T-helper 22 cell (primary cell): ENCODE results near the gene ADRA2B.

ENCODE experiments used
- DNase-seq: peaks from one replicate; pipeline ENCODE4 v3.0.0-alpha.2; 2020; ENCODE audit warnings: low read depth

ADRA2B gene

DNA sequence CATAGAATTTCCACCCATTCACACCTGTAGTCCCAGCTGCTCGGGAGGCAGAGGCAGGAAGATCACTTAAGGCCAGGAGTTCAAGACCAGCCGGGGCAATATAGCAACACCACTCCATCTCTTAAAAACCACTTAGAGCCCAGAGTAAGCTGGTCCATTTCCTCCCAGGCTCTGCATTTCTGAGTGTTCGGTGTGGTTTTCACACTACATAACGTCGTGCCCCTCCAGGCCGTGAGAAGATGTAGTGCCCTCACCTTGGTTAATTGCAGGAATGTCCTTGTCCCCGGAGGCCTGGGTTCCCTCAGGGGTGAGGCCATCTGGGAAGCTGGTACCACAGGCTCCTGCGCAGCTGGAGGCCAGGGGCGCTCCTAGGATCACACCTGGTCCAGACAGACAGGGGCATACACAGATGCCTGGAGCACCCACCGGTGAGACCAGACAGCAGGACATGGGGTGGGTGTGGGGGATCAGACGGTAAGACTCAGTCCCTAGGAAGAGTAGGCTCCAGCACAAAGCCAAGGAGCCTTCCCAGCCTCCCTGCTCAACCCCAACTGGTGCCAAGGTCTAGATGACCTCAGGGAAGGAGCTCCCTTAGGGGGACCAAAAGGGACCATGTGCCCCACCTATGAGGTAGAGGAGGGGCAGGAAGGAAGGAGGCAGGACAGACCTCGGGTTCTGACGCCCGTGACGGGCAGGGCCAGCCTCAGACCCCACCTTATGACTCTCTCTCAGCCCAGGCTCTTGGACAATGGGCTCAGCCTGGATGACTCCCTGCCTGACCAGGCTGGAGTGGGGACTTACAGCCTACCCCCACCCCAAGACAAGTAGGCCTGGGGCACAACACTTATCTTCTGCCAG is 21.2 kb upstream of the ADRA2B start:
- DNase-seq, result no peak

DNA sequence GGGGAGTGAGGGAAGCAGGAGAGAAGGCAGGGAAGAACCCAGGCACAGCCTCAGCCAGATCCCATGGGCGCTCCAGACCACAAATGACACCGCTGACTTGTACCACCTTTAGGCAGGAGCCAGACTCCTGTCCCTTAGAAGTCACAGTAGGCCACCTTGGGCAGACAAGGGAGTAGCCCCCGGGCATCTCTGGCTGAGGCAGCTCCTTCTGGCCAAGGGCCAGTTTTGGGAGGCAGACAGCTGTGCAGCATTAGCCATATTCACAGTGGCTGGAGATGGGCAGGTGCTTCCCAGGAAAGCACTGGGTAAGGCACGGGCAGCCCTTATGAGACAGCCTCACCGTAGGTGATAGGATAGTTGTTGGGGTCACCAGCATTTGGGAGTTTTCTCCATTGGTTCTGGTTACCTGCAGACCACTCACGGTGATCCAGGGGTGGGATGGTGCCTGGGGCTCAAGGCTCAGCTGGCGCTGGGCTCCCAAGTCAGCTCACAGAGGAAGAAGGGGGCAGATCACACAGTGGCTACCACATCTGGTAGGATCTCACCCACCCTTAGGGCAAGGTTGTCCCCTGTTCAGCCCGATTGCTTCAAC is 19.9 kb upstream of the ADRA2B start:
- DNase-seq, result no peak

DNA sequence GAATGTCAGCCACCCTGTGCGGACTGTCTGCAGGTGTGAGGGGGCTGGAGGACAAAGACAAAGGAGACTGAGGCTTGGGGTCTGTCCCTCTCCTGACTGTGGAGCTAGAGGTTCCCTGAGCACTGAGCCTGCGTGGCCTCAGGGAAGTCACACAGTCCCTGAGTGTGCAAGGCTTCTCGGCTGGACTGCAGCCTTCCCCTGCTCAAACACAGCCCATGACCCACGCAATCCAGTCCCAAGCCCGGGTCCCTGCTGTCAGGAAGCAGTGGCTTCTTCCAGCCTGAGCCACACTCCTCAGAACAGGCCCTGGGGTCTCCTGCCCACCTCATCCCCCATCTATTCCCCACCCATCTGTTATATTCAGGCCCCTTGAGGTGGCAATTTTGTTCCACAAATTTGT is 19.2 kb upstream of the ADRA2B start:
- no peak for DNase-seq

DNA sequence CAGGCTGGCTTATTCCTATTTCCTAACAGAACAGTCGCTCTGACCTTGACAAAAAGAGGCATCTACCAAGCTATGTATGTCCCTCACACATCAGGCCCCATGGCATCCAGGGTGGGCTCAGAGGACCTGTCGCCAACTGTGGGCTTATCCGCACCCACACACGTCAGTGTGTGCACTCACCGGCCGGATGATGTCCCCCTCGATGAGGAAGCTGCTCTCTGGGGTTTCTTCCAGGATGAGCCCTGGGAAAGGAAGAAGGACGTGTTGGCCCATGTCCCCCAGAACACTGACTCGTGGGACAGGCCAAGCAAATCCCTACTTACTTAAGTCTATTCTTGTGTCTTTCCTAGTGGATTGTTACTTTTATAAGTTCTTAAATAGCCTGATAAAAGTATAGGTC is 18.8 kb upstream of the ADRA2B start:
- no peak for DNase-seq

DNA sequence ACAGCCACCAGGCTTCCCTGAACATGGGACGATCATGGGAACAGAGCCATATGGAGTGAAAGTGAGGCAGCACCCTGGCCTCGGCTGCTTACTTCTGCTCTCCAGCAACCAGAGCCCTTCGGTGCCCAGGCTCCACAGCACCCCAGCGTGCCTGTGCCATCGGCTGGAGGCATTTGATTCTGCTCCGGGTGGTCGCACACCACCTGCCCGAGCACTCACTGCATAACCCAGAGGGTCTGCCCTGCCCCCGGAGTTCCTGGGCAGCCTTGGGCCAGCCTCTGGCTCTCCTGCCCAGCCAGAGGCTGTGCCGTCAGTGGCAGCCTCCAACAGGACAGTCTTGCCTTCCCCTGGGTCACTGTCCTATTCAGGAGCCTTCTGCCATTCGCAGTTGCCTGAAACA is 18.1 kb upstream of the ADRA2B start:
- DNase-seq, result no peak

DNA sequence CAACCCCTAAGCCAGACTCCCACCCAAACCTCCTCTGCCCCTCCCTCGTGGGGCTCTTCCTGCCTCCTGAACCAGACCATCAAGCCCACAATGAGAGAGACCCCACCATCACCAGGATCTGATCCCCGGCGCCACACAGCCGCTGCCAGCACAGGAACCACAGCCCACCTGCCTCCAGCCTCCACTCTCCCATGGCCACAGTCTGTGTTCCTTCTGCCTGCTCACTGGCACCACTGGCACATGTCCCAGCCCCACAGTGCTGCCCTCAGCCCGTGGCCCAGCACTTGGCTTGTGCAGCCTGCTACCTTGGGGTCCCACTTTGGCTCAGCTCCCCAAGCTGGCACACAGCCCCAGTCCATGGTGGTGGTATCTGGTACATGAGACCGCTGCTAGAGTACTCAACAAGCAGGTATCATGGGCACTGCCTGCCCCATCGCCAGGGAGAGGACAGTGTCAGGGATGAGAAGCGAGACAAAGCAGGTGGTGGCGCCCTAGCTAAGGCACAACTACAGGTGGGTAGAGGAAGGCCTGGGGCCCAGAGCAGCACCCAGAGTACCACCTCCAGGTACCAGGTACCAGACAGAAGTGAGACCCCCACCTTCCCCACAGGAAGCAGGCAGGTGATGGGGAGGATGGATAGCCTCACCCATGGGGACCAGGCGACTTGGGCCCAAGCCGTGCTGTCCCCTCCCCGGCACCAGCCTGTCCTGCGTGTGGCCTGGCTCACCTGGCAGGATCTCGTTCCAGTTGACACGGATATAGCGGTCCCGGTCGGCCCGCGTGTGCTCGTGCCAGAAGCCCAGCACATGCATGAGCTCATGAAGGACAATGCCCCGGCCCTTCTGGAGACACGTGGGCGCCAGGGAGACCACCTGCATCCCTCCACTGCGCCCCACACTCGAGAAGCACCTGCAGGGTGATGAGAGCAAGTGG is 15.7 kb upstream of the ADRA2B start:
- DNase-seq, result no peak

DNA sequence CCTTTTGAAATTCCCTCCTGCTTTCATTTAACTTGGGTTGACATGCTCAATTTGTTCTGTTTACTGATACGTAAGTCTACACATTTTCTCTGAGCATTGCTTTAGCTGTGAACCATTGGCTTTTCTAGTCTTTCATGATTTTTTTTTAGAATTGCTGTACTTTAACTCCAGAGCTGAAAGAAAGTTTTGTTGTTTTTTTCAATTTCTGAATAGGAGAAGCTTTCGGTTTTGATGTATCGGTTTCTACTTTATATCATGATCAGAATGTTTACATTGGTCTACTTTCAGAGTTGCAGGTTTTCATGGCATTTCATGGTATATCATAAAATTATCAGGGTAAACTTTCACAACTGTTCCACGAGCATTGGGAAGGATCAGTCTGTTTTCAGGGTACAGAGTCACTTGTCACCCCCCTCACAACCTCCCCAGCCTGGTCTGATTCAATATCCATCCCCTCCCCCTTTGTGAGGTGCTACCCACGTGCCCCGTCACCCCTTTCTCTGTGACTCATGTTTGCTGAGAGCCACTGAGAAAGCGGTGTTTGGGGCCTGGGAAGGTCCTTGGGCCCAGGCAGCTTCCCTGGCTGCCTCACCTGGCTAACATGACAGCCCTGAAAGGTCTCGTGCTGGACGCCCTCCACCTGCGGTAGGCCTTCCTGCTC is 14.9 kb upstream of the ADRA2B start:
- no peak for DNase-seq

DNA sequence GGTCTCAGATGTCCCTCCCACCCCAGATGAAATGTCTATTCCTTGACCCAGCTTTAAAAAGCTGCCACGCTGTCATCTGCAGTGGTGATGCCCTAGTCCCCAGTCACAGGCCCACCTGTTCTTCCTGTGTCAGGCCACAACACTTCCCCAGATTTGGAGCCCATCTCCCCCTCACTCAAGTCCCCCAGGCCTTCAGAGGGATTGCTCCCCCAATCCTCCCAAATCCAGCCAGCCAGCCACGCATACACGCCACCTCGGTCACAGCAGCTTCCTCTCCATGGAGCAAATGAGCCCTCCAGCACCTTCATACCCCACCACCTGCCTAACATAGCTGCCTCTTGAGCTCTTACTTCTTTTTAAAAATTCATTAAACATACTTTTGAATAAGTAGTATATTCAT is 14.1 kb upstream of the ADRA2B start:
- no peak for DNase-seq

DNA sequence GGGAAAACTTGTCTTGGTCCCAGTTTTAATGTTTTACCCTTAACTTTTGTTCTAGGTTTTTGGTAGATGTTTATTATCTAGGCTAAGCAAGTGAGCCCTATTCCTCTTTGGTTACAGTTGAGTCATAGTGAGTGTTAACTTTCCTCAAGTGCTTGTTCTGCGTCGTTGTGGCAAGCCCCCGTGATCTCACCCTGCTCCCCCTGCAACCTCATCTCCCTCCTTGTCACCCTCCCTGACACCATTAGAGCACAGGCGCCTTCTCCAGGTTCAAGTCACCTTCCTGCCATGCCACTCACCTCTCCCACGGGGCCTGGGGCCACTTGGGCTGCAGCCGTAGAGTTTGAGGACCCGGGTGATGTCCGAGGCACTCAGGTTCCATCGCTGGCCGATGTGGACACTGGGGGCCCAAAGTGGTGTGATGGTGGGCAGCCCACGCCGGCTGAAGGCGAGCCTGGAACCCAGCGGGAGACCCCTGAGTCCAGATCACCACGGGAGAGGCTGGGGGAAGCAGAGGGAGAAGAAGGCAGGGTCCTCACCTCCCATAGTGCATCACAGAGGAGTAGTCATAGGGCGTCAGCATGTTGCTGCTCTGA is 13.3 kb upstream of the ADRA2B start:
- DNase-seq, result no peak

DNA sequence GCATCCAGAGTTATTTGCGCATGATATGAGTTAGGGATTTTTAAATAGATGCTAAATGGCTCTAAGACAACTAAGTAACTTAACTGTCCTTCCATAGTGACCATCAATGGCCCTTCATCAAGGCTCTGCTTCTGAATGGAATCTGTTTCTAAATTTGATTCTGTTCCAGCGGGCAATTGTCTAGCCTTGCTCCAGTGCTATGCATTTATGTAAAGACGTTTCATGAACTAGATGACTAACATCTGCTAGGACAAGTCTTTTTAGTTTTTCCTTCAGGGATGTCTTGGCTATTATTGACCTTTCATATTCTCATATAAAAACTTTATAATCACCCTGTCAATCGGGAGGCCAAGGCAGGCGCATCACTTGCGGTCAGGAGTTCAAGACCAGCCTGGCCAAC is 12.1 kb upstream of the ADRA2B start:
- DNase-seq, result no peak

DNA sequence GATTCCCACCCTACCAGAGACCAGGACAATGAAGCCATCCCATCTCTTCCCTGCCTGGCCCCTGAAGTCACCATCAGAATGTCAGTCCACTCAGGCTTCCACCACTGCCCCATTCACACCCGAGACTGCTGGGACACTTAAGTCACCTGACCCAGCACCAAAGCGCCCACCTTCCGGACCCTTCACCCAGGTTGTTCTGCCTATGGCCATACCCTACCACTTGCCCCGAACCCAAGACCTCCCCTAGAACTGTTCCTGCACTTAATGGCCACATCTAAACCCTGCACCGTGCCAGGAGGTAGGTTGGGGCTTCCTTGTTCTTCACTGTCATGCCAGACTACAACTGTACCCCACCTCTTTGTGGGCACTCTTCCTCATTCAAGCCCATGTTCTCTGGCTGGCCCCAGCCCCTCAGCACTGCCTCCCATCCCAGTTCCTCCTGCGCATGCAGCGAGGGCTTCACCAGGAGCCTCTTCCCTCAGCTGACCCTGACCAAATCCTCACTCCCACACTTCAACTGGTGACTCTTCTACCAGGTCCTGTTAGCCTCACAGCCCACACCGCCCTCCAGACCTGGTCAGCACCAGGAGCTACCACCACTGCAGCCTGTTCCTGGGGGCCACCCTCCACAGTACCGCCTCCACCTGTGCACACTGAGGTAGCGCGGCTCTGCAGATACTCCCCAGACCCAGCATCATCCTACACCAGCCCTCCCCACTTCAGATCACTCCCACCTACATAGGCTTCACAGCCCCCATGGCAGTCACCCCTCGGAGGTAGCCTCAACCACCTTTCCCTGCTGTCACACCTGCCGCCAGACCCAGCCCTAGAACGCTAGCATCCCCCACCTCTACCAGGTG is 8.3 kb upstream of the ADRA2B start:
- no peak for DNase-seq

DNA sequence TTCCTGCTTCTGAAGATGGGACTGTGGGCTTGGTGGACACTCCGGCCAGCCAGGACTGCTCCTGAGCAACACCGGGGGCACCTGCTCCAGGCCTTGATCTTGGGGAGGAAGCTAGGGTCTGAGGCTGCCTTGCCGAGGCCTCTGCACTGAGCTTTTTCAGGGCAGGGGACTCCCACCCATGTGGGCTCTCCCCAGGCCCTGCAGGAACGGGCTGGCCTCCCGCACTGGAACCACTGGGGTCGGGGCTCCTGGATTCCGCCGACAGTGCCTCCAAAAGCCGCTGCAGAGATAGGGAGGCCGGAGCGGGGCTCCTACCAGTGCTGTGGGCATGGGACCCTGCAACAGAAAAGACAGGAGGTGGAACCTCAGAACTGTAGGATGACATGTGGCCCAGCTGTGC is 7.6 kb upstream of the ADRA2B start:
- DNase-seq, result no peak

DNA sequence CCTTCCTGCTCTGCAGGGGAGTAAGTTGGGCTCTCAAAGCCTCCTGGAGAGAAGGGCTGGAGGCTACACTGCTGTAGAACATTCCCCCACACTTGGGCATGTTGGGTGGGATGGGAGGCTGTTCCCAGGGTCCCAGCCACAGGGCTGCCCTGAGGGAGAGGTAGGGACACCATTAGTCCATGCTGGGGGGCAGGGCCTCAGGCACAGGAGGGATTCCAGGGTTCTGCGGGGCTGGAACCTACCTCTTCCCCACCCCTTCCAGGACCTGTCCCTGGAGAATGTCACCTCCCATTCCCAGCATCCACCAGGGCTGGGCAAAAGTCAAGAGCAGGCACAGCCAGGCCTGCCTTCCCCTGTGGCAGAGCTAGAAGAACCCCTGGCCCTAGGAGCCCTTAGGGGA is 6.9 kb upstream of the ADRA2B start:
- no peak for DNase-seq

DNA sequence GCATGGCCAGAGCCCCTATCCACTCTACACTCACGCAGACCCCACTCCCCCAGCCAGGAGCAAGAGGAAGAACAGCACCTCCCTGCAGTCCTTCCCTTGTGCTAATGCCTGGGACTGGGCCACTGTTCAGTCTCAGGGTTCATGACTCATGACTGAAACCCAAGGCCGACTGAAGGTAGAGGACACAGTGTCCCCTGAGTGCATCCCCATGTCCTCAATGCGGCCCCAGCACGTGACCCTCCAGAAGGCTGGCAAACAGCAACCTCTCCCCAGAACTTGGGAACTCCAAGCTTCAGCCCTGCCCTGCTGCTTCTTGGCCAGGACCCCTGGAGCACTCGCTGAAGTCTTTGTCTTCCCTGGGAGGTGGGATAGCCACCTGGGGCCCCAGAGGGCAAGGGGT is 6.0 kb upstream of the ADRA2B start:
- DNase-seq, result no peak

DNA sequence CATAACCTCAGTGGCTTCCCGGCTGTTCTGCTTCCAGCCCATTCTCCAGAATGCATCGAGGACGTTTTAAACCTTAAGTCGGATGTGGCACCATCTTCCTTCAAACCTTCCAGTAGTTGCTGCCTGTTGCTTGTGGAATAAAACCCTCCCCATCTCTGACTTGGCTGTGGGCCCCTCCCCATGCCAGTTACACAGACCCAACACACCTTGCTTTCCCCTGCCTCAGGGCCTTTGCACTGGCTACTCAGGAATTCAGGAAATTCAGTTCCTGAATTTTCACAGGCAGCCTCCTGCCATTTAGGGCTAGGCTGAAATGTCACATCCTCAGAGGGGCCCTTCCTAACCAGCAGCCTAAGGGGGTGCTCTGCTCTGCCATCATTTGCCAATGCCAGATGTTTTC is 5.0 kb upstream of the ADRA2B start:
- no peak for DNase-seq

DNA sequence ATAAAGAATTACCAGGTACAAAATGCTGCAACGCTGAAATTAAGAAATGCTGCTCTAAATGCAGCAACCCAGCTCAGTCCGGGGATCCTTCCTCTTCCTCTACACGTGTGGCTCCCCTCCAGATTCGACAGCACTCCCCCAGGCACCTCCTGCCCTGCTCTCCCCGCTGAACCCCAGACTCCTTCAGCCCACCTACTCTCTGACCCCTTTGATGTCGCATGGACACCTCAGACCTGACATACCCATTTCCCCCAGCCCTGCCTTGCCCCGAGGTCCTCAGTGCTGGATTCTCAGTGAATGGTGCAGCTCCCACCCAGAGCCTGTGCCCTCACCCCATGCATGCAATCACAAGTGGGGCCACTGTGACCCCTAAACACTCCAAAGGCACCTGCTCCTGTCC is 4.6 kb upstream of the ADRA2B start:
- no peak for DNase-seq

DNA sequence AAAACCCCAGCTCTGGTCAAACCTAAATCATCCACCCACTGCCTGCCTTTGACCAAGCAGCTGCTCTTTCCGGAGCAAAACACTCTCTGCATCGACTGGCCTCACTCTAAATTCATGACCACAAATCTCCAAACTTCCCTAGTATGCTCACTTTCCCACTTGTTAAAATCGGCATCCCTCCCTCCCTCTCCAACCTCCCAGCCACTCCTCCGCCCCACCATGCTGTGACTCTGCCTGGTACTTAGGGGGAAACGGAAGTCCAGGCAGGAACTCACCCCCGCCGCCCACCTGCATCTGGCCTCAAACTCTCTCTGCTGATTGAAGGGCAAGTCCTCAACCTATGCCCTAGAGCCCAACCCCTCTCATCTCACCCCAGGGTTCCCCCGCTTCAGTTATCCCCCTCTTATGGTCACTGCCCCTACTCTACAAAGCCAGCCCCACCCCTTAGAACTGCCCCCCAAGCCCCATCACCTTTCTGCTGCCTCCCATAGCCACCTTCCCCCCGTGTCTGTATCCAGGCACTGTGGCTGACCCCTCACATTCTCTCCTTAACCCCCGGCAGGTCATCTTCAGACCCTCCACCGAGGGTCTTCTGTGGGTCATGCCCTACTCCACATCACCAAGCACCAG is 3.8 kb upstream of the ADRA2B start:
- DNase-seq, result no peak

DNA sequence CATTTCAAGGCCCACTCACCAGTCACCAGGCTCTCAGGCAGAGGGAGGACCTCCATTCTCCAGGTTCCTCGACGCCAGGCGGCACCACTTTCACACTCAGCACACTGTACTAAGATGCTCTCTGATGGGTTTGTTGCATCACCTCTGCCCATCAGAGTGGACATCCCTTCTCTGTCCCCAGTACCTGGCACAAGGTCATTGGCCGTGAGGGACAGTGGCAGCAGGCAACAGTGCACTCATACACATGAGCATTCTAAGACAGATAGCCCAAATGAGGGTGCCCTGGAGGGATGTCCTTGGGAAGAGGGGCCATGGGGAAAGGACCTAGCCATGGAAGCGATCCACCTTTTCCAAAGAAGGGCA is 3.0 kb upstream of the ADRA2B start:
- DNase-seq, result no peak

DNA sequence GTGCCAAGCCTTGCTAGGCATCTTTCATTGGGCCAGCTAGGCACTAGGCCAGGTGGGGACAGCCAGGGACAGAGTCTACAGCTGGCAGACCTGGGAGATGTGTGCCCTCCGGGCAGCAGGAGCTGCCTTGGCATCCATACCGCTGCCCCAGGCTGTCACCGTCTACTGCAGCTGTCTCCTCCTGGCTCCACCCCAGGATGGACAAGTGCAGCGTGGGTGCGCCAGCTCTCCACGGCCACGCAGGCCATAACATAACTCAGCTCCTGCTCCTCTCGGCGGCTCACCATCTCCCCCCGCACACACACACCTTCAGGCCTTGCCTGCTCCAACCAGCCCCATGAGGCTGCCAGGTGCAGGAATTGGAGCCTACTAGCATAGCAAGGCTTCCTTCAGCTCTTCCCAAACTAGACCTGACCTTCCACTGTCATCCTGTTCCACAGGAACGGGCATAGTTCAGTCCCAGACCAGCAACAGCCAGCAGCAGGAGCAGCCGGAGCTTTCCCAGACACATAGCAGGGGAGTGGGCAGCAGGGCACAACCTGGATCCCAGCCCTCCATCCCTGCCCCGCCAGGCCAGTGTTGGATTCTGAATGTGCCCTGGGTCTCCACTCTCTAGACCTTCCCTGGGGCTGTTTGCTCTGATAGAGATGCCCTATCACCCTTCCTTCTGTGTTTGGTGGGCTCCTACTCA is 2.5 kb upstream of the ADRA2B start:
- no peak for DNase-seq
